Adrenal gland (tissue), 5 donors: ENCODE measurements around the gene VPS35L.

Experiments used
- POLR2A ChIP-seq, 2 donors: fragments of 450-650 bp; IDR thresholded peaks; one replicate each; pipeline ENCODE4 v1.6.1; 2017; ENCODE audit warnings: antibody characterized with exemption in 2 of 2, mild to moderate bottlenecking in 2 of 2, moderate library complexity in 1 of 2
- TF ChIP-seq, protein P1 (sequence below), 6 experiments: fragments of 450-650 bp in 4 of 6; fragments of 200-600 bp in 2 of 6; sonication (generic) in 1 of 6; IDR thresholded peaks; 1 replicate in 5 of 6; 2 replicates in 1 of 6; pipeline versions ENCODE4 v1.5.1 to v1.8.0; 2016 to 2021; ENCODE audit warnings: antibody characterized with exemption in 6 of 6, mild to moderate bottlenecking in 2 of 6, moderate library complexity in 1 of 6
- donor health status: DM: no; HTN: no; CAD: no.

DNA sequence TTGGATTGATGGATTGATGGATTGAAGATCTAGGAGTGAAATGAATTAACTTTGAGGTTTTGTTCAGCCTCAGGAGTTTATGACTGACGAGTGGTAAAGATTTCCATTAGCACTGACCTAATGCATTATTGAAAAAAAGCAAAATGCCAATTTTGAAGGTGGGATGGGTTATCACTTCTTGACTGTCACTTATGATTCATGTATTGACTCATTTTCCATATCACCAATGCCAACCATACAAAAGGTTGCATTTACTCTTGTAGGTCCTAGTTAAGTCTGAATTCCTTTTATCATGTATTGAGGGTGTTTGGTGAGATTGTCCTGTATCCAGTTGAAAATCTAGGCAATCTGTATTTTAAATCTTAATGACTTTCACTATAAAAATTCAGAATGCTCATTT is 104.9 kb downstream of the VPS35L start:
- TF ChIP-seq POLR2A (IDR thresholded peaks at IDR 0.05) = no peak
- TF ChIP-seq, protein P1, sequence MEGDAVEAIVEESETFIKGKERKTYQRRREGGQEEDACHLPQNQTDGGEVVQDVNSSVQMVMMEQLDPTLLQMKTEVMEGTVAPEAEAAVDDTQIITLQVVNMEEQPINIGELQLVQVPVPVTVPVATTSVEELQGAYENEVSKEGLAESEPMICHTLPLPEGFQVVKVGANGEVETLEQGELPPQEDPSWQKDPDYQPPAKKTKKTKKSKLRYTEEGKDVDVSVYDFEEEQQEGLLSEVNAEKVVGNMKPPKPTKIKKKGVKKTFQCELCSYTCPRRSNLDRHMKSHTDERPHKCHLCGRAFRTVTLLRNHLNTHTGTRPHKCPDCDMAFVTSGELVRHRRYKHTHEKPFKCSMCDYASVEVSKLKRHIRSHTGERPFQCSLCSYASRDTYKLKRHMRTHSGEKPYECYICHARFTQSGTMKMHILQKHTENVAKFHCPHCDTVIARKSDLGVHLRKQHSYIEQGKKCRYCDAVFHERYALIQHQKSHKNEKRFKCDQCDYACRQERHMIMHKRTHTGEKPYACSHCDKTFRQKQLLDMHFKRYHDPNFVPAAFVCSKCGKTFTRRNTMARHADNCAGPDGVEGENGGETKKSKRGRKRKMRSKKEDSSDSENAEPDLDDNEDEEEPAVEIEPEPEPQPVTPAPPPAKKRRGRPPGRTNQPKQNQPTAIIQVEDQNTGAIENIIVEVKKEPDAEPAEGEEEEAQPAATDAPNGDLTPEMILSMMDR (IDR thresholded peaks at IDR 0.05) = no peak
